Gastrocnemius medialis (tissue), 4 donors: ENCODE data around the gene AFAP1L1.

ENCODE experiments used
- POLR2A ChIP-seq, 2 donors: fragments of 450-650 bp; IDR thresholded peaks; one replicate each; pipeline ENCODE4 v1.6.1; 2017; ENCODE audit warnings: antibody characterized with exemption in 2 of 2, mild to moderate bottlenecking in 2 of 2, moderate library complexity in 2 of 2
- TF ChIP-seq, protein P1 (sequence below), 5 experiments: fragments of 450-650 bp in 3 of 5; fragments of 200-600 bp in 2 of 5; sonication (generic) in 2 of 5; IDR thresholded peaks in 4 of 5; conservative IDR thresholded peaks in 1 of 5; 1 replicate in 4 of 5; 2 replicates in 1 of 5; pipeline ENCODE4 v1.5.1; 2016 to 2019; ENCODE audit warnings: antibody characterized with exemption in 5 of 5, mild to moderate bottlenecking in 3 of 5, moderate library complexity in 3 of 5

DNA sequence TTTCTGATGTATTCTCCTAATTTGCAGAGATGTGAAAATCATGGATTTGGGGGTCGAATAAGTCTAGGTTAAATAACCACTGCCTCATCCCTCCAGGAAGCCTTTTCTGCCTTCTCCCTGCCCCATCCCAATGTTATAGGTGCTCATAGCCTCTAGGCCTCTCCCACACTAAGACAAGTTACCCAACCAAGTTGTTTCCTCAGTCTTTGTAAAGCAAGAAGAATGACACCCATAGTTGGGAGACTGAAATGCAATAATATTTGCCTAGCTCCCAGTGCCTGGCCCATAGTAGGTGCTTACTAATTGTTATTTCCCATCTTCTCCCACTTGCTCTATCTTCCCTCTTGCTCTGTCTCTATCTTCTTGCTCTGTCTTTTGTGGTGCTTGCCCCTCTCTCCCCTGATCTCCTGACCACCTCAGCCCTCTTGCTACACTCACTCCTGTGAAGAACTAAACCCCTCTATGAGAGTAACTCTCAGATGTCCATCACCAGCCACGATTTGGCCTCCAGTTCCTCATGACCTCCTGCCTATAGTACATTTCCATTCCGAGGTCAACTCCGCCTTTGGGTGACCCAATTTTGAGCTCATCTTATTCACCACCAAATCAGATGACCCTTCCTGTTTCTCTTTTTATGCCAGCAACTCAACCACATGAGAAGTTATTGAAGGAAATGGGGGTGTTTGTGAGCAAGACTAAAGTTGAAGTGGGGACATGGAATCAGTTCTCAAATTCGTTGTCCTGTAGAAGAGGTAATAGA lies 7.0 kb downstream of the AFAP1L1 start:
- TF ChIP-seq, protein P1, sequence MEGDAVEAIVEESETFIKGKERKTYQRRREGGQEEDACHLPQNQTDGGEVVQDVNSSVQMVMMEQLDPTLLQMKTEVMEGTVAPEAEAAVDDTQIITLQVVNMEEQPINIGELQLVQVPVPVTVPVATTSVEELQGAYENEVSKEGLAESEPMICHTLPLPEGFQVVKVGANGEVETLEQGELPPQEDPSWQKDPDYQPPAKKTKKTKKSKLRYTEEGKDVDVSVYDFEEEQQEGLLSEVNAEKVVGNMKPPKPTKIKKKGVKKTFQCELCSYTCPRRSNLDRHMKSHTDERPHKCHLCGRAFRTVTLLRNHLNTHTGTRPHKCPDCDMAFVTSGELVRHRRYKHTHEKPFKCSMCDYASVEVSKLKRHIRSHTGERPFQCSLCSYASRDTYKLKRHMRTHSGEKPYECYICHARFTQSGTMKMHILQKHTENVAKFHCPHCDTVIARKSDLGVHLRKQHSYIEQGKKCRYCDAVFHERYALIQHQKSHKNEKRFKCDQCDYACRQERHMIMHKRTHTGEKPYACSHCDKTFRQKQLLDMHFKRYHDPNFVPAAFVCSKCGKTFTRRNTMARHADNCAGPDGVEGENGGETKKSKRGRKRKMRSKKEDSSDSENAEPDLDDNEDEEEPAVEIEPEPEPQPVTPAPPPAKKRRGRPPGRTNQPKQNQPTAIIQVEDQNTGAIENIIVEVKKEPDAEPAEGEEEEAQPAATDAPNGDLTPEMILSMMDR (IDR thresholded peaks at IDR 0.05 in 4 of 5, conservative IDR thresholded peaks at IDR 0.05 in 1 of 5): no peak
- no peak for TF ChIP-seq POLR2A (IDR thresholded peaks at IDR 0.05)
